Cardiac muscle cell (in vitro differentiated cells and primary cell): ENCODE measurements around the gene NAGLU. TPM values are rescaled to one million over a fixed set of nuclear protein-coding genes. Genes with fewer than 3 reads are reported as not detected.

Source experiments
- DNase-seq, 2 donors: peaks; one replicate each; pipeline versions ENCODE4 v3.0.0 to v3.0.0-alpha.2; 2010 to 2017; ENCODE audit warnings: low read depth in 1 of 2, low spot score in 1 of 2
- H3K27ac ChIP-seq: fragments of 200-600 bp; sonication (generic); 2 replicates; pipeline ENCODE4 v1.5.1; 2016
- H3K27me3 ChIP-seq: fragments of 200-600 bp; sonication (generic); 2 replicates; pipeline ENCODE4 v1.6.0; 2016; ENCODE audit warnings: control low read depth
- H3K36me3 ChIP-seq: fragments of 200-600 bp; sonication (generic); 2 replicates; pipeline ENCODE4 v1.5.1; 2016; ENCODE audit warnings: control low read depth
- H3K4me1 ChIP-seq: fragments of 200-600 bp; sonication (generic); 2 replicates; pipeline ENCODE4 v1.8.1; 2017; ENCODE audit warnings: low read depth, mild to moderate bottlenecking, mixed run types
- H3K4me3 ChIP-seq: fragments of 200-600 bp; sonication (generic); 2 replicates; pipeline ENCODE4 v1.5.1; 2016; ENCODE audit warnings: mild to moderate bottlenecking
- H3K9me3 ChIP-seq: fragments of 200-600 bp; sonication (generic); 2 replicates; pipeline ENCODE4 v1.5.1; 2017; ENCODE audit warnings: low read depth, mild to moderate bottlenecking, control low read depth
- polyA plus RNA-seq: library from polyadenylated mRNA; unstranded; fragments of >200 nt; fragmentation: Nextera tagmentation; extraction: Ambion mirVana; gene quantifications from 2 replicates; pipeline ENCODE4 v1.2.1, GENCODE V29; 2016
- total RNA-seq: library from RNA; depleted of rRNA; stranded (reverse); fragments of >200 nt; gene quantifications from 2 replicates; pipeline ENCODE4 v1.2.3, GENCODE V29; 2016
- TF ChIP-seq, protein P1 (sequence below): IDR thresholded peaks from 2 replicates; pipeline ENCODE4 v1.5.1; 2012; ENCODE audit warnings: low read depth, mild to moderate bottlenecking, low read length

NAGLU gene
- total and polyA plus RNA-seq, 2 experiments from 2014 or later: 49.0 to 56.9 TPM

DNA sequence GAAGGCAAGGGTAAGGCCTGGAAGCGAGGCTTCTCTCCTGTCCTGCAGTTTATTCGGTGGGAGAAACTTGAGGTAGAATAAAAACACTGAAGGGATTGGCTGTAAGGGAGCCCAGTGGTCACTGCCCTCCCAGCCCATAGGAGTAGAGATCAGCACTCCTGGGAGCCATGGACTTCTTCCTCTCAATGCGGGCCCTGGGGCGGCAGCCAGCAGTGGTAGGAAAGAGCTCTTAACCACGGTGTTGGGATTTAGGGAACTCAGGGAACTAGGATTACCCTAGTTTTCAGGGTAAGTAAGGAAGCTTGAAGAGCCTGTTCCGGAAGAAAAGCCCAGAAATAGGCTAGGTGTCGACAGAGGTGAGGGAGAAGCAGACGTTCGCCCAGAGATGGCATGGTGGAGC lies 23.8 kb upstream of the NAGLU start:
- no peak for DNase-seq
- Histone ChIP-seq H3K36me3 (peaks cover 8% of the 10 kb centered on the region), H3K27ac (no peak overlapping the region), H3K9me3 (no peaks in the 10 kb centered on the region), H3K4me1 (peaks cover 7% of the 10 kb centered on the region), H3K4me3 (no peak overlapping the region), H3K27me3 (no peaks in the 10 kb centered on the region)
- TF ChIP-seq, protein P1, sequence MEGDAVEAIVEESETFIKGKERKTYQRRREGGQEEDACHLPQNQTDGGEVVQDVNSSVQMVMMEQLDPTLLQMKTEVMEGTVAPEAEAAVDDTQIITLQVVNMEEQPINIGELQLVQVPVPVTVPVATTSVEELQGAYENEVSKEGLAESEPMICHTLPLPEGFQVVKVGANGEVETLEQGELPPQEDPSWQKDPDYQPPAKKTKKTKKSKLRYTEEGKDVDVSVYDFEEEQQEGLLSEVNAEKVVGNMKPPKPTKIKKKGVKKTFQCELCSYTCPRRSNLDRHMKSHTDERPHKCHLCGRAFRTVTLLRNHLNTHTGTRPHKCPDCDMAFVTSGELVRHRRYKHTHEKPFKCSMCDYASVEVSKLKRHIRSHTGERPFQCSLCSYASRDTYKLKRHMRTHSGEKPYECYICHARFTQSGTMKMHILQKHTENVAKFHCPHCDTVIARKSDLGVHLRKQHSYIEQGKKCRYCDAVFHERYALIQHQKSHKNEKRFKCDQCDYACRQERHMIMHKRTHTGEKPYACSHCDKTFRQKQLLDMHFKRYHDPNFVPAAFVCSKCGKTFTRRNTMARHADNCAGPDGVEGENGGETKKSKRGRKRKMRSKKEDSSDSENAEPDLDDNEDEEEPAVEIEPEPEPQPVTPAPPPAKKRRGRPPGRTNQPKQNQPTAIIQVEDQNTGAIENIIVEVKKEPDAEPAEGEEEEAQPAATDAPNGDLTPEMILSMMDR: no peak

DNA sequence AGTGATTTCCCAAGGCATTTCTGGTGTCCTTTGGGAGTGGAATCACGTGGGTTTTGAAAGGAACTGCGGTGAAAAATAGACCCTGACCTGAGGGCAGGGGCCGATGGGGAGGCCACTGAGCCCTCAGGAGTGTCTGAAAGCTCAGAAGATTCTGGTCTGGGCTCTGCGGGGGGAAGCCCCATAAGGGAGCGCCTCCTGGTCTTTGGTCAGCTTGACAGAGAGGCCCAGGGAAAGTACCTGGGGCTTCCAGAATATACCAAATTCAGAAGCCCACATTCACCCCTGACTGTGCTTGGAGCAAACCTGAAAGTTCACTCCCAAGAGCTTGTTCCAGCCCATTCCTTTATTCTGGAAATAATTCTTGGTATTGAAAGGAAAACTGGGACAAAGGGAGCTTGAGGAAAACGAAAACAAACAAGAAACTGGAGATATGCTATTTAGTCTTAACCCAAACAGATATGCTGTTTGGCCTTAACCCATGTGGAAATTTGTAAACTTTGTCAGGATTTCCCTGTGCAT lies 23.2 kb upstream of the NAGLU start:
- Histone ChIP-seq H3K9me3 (no peaks in the 10 kb centered on the region), H3K4me3 (no peak overlapping the region), H3K4me1 (peaks cover 5% of the 10 kb centered on the region), H3K36me3 (peaks cover 8% of the 10 kb centered on the region), H3K27ac (no peak overlapping the region), H3K27me3 (no peaks in the 10 kb centered on the region)
- TF ChIP-seq, protein P1: no peak
- peak in 1 of 2 donors; percentile 46 for DNase-seq

DNA sequence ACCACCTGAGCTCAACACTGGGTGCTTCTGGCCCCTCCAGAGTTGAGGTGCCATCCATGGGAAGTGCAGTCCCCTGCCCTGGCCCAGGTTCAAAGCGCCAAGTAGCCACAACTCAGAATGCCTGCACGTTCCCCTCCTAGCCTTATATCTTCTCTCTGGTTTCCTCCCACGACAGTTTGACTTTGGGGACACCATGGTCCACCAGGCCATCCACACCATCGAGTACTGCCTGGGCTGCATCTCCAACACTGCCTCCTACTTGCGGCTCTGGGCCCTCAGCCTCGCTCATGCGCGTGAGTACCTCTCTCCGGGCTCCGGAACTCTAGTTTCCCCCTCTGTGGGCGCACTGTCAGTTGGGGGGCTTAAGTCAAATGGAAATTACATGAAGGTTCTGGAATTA lies 22.4 kb upstream of the NAGLU start:
- no peak overlapping the region for H3K4me3 ChIP-seq
- H3K27ac ChIP-seq: no peak overlapping the region
- TF ChIP-seq, protein P1: no peak
- no peaks in the 10 kb centered on the region for H3K9me3 ChIP-seq
- peaks cover 10% of the 10 kb centered on the region for H3K4me1 ChIP-seq
- peaks cover 8% of the 10 kb centered on the region for H3K36me3 ChIP-seq
- DNase-seq: no peak
- H3K27me3 ChIP-seq: no peaks in the 10 kb centered on the region

DNA sequence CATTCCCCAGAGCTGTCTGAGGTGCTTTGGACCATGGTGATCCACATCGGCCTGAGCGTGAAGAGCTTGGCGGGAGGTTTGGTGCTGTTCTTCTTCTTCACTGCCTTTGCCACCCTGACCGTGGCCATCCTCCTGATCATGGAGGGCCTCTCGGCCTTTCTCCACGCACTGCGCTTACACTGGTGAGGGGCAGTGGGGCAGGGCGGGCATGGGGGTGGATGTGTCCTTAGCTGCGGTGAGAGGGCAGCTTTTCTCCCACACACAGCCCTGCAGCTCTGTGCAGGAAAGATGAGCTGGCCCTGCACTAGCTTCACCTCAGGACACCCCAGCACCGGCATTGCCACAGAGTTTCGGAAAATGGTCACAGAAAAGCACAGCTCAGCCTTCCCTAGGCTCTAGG lies 21.8 kb upstream of the NAGLU start:
- Histone ChIP-seq H3K36me3 (peaks cover 3% of the 10 kb centered on the region), H3K9me3 (no peaks in the 10 kb centered on the region), H3K27me3 (no peaks in the 10 kb centered on the region), H3K27ac (no peak overlapping the region), H3K4me1 (peaks cover 15% of the 10 kb centered on the region), H3K4me3 (no peak overlapping the region)
- DNase-seq: no peak
- TF ChIP-seq, protein P1: no peak

DNA sequence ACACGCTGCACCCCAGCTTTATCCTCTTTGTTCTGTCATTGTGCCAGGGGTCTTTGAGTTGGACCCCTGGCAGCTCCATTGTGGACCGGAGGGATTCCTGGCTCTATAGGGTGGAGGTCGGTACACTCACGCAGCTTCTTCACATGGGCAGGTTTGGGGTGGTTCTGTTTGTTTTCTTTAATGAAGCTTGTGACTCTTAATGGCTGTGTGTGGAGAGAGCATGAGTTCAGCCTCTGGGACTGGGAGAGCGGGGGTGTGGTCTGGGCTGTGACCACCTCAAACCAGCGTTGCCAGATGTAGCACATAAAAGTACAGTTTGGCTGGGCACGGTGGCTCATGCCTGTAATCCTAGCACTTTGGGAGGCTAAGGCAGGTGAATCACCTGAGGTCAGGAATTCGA lies 21.2 kb upstream of the NAGLU start:
- Histone ChIP-seq H3K9me3 (no peaks in the 10 kb centered on the region), H3K4me1 (peaks cover 21% of the 10 kb centered on the region), H3K36me3 (no peaks in the 10 kb centered on the region), H3K27me3 (no peaks in the 10 kb centered on the region), H3K4me3 (no peak overlapping the region), H3K27ac (no peak overlapping the region)
- no peak for DNase-seq
- TF ChIP-seq, protein P1: no peak

DNA sequence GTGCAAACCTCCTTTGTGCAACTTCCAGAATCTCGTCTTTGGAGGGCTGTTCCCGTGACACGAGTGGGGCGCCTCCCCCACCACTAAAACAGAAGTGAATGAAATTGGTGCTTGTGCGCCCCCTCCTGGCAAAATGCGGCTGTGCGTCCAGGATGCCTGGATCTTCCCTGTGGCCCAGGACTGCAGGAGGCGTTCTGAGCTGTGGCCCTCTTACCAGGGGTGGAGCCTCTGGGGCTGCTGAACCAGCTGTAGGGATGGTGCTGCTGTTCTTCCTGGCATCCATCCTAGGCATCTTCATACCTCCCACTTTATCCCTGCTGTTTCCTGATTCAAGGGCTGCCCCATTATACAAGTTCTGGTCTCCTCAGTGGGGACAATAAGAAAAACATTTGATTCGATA lies 18.5 kb upstream of the NAGLU start:
- peak; percentile 56 to 95 for DNase-seq
- no peak overlapping the region for H3K4me3 ChIP-seq
- peaks cover 27% of the 10 kb centered on the region for H3K4me1 ChIP-seq
- H3K36me3 ChIP-seq: no peaks in the 10 kb centered on the region
- peak overlapping the region; percentile 100 for H3K27ac ChIP-seq
- H3K9me3 ChIP-seq: no peaks in the 10 kb centered on the region
- no peaks in the 10 kb centered on the region for H3K27me3 ChIP-seq
- TF ChIP-seq, protein P1: peak; percentile 95
